PC-3 (cell line): Measurements from ENCODE around the gene RFWD3. TPM values are rescaled to one million over a fixed set of nuclear protein-coding genes. Genes with fewer than 3 reads are reported as not detected.

Source experiments
- ATAC-seq: fragments of 200-7000 bp; cut with Tn5 transposase; 2 replicates; pipeline ENCODE4 v1.9.1; 2020; ENCODE audit warnings: mild to moderate bottlenecking, moderate library complexity
- BruUV-seq: library from RNA; stranded (reverse); fragments of 400-500 nt; replicated peaks from 2 replicates; lab custom pipeline; 2021; lab: Mats Ljungman, UMichigan
- CTCF ChIA-PET: fragments of 300-600 bp; sonication (Branson Sonifier 250); formaldehyde crosslinking; loops from one replicate; lab custom pipeline; 2022; ENCODE audit warnings: antibody characterized with exemption; lab: Charles Lee
- POLR2A ChIA-PET: fragments of 300-600 bp; sonication (Branson Sonifier 250); formaldehyde crosslinking; loops from one replicate; lab custom pipeline; 2022; ENCODE audit warnings: antibody characterized with exemption; ENCODE audit not compliant: unreplicated experiment; lab: Charles Lee
- DNase-seq: peaks from one replicate; pipeline ENCODE4 v3.0.0-alpha.2; 2015
- H2AFZ ChIP-seq: fragments of 300-600 bp; sonication (generic); 2 replicates; pipeline ENCODE4 v1.6.0; 2016; ENCODE audit warnings: antibody characterized with exemption, low read length
- H3F3A ChIP-seq: fragments of 300-600 bp; sonication (generic); one replicate; pipeline ENCODE4 v1.6.0; 2017; ENCODE audit warnings: antibody characterized with exemption, low read length, control low read depth, mild to moderate bottlenecking; ENCODE audit not compliant: unreplicated experiment
- H3K27ac ChIP-seq: fragments of 300-600 bp; sonication (generic); 2 replicates; pipeline ENCODE4 v1.5.1; 2016; ENCODE audit warnings: mild to moderate bottlenecking, low read length
- H3K27me3 ChIP-seq: fragments of 300-600 bp; sonication (generic); 2 replicates; pipeline ENCODE4 v1.6.1; 2016; ENCODE audit warnings: low read length, mixed read lengths
- H3K36me3 ChIP-seq: fragments of 300-600 bp; sonication (generic); 2 replicates; pipeline ENCODE4 v1.6.1; 2016; ENCODE audit warnings: low read depth, mixed run types, low read length, mixed read lengths
- H3K4me1 ChIP-seq: fragments of 300-600 bp; sonication (generic); 2 replicates; pipeline ENCODE4 v1.5.1; 2016; ENCODE audit warnings: low read length; ENCODE audit not compliant: insufficient read depth
- H3K4me2 ChIP-seq: fragments of 300-600 bp; sonication (generic); 2 replicates; pipeline ENCODE4 v1.6.0; 2016; ENCODE audit warnings: low read length
- H3K4me3 ChIP-seq: fragments of 300-600 bp; sonication (generic); 2 replicates; pipeline ENCODE4 v1.5.1; 2016; ENCODE audit warnings: mild to moderate bottlenecking, low read length, mixed read lengths
- H3K79me2 ChIP-seq: fragments of 300-600 bp; sonication (generic); 2 replicates; pipeline ENCODE4 v1.6.1; 2017; ENCODE audit warnings: low read length, mixed read lengths
- H3K9ac ChIP-seq: fragments of 300-600 bp; sonication (generic); 2 replicates; pipeline ENCODE4 v1.6.0; 2016; ENCODE audit warnings: mild to moderate bottlenecking, low read length
- H3K9me2 ChIP-seq: fragments of 300-600 bp; sonication (generic); replicated peaks from 2 replicates; pipeline ENCODE4 v1.6.1; 2016; ENCODE audit warnings: mixed run types, low read length, mixed read lengths
- H3K9me3 ChIP-seq: fragments of 300-600 bp; sonication (generic); 2 replicates; pipeline ENCODE4 v1.6.1; 2016; ENCODE audit warnings: low read length, mixed read lengths
- H4K20me1 ChIP-seq: fragments of 300-600 bp; sonication (generic); 2 replicates; pipeline ENCODE4 v1.6.1; 2016; ENCODE audit warnings: low read length, mixed read lengths
- CTCF ChIP-seq: fragments of 300-600 bp; sonication (generic); conservative IDR thresholded peaks from 2 replicates; pipeline ENCODE4 v1.5.1; 2017; ENCODE audit warnings: antibody characterized with exemption, low read depth, mild to moderate bottlenecking, low read length
- EZH2 ChIP-seq: fragments of 300-600 bp; sonication (generic); IDR thresholded peaks from one replicate; pipeline ENCODE4 v1.6.1; 2017; ENCODE audit warnings: antibody characterized with exemption, mild to moderate bottlenecking, low read length; ENCODE audit not compliant: unreplicated experiment
- EZH2phosphoT487 ChIP-seq: fragments of 300-600 bp; sonication (generic); IDR thresholded peaks from 2 replicates; pipeline ENCODE4 v1.6.1; 2018; ENCODE audit warnings: mild to moderate bottlenecking, antibody characterized with exemption, low read length, borderline replicate concordance
- intact Hi-C: fragments of 100-400 bp; cut with micrococcal nuclease; formaldehyde crosslinking; loops from 2 replicates; pipeline ENCODE4 v1.9.0; 2023
- total RNA-seq: library from RNA; depleted of rRNA; stranded (reverse); fragments of >200 nt; gene quantifications from 2 replicates; pipeline ENCODE4 v1.2.3, GENCODE V29; 2014

Gene RFWD3
- total RNA-seq, 1 experiment from 2014 or later: 32.8 TPM

DNA sequence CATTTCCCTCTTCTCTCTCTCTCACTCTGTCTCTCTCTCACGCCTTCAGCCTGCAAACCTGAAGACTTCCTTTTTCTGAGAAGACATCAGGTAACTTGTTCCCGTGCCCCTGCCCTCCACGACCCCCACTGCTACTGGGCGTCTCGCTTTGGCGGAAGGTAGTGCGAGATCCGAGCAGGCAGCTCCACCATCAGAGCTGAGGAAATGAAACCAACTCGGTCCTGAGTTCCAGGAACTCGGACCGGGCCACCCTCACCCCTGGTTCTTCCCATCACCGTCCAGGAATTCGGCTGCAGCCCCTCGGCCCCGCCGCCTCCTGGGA, 33.4 kb upstream of the RFWD3 start:
- no peaks in the 10 kb centered on the region; the same call in 1 of the 2 replicates for H3K36me3 ChIP-seq
- BruUV-seq: no TSS peak
- peak; percentile 23 for ATAC-seq
- peak overlapping the region; percentile 96 for H3K4me3 ChIP-seq
- no peaks in the 10 kb centered on the region for H3F3A ChIP-seq
- H3K9me2 ChIP-seq: no peaks in the 10 kb centered on the region
- CTCF ChIA-PET: no interaction called here
- H3K4me1 ChIP-seq: peaks cover 25% of the 10 kb centered on the region
- no peak for TF ChIP-seq CTCF
- TF ChIP-seq EZH2: no peak
- TF ChIP-seq EZH2phosphoT487: no peak
- no peaks in the 10 kb centered on the region for H3K9me3 ChIP-seq
- POLR2A ChIA-PET: no interaction called here
- peak overlapping the region; percentile 91 for H3K9ac ChIP-seq
- peak; percentile 14 for DNase-seq
- H4K20me1 ChIP-seq: no peaks in the 10 kb centered on the region
- intact Hi-C loops: loop anchor here (2.0 kb wide), 1 partner anchor 33 kb away; the partner anchor contains the start of gene RFWD3
- H3K27ac ChIP-seq: peak overlapping the region; percentile 92
- no peaks in the 10 kb centered on the region for H3K27me3 ChIP-seq
- H3K79me2 ChIP-seq: peaks cover 30% of the 10 kb centered on the region
- H2AFZ ChIP-seq: peak overlapping the region; percentile 97
- H3K4me2 ChIP-seq: peak overlapping the region; percentile 92

- Histone ChIP-seq H4K20me1 (no peaks in the 10 kb centered on the region), H3K79me2 (peaks cover 30% of the 10 kb centered on the region), H3K27me3 (no peaks in the 10 kb centered on the region), H3K4me3 (peak overlapping the region; percentile 96), H3F3A (no peaks in the 10 kb centered on the region), H3K36me3 (no peaks in the 10 kb centered on the region; the same call in 1 of the 2 replicates), H3K4me2 (peak overlapping the region; percentile 92), H3K4me1 (peaks cover 25% of the 10 kb centered on the region), H3K9ac (peak overlapping the region; percentile 91; the same call in 1 of the 2 replicates), H2AFZ (no peak overlapping the region), H3K9me3 (no peaks in the 10 kb centered on the region), H3K9me2 (no peaks in the 10 kb centered on the region), H3K27ac (no peak overlapping the region)
- ChIA-PET POLR2A (no interaction called here), CTCF (interaction anchor here (0.8 kb wide), 1 partner anchor 164 kb away, joined by 3 read pairs; no protein-coding TSS in a partner anchor)
- BruUV-seq: no TSS peak
- no peak for TF ChIP-seq CTCF
- TF ChIP-seq EZH2: no peak
- no peak for TF ChIP-seq EZH2phosphoT487
- DNase-seq (no peak), ATAC-seq (no peak)
- intact Hi-C loops: loop anchor here (2.0 kb wide), 1 partner anchor 33 kb away; the partner anchor contains the start of gene RFWD3
Measured at GRCh38 chr16:74699666-74700065, 33.0 kb upstream of the RFWD3 start.

DNA sequence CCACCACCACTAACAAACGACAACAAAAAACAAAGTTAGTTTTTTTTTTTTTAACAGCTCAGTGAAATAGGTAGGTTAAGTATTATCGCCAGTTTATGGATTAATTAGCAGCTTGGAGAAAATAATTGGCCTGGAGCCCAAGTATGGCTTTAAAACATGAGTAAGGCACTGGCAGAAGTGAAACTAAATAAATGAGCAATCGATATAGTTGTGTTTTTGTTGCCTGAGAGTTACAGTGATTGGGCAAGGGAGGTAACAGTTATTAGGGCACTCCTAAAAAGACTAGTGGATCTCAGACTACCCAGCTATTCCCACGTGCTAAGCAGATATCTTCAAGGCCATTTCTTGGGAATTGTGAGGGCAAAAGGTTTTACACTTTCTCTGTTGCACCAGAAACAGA, 31.5 kb upstream of the RFWD3 start:
- no peaks in the 10 kb centered on the region; the same call in none of the 2 replicates for H3K36me3 ChIP-seq
- H3K4me1 ChIP-seq: peaks cover 25% of the 10 kb centered on the region
- DNase-seq (peak; percentile 7), ATAC-seq (no peak)
- no peak overlapping the region for H2AFZ ChIP-seq
- no peaks in the 10 kb centered on the region for H3F3A ChIP-seq
- H3K79me2 ChIP-seq: peaks cover 30% of the 10 kb centered on the region
- BruUV-seq: no TSS peak
- H3K27ac ChIP-seq: no peak overlapping the region
- peak overlapping the region; percentile 92 for H3K4me2 ChIP-seq
- no peaks in the 10 kb centered on the region for H3K27me3 ChIP-seq
- no peaks in the 10 kb centered on the region for H3K9me3 ChIP-seq
- no peaks in the 10 kb centered on the region for H4K20me1 ChIP-seq
- intact Hi-C loops: no loop called here
- H3K9ac ChIP-seq: no peak overlapping the region
- H3K4me3 ChIP-seq: peak overlapping the region; percentile 96
- CTCF ChIA-PET: no interaction called here
- TF ChIP-seq EZH2phosphoT487 (no peak), EZH2 (no peak), CTCF (no peak)
- no peaks in the 10 kb centered on the region for H3K9me2 ChIP-seq
- POLR2A ChIA-PET: no interaction called here
